Inflammatory macrophage treated with lipopolysaccharide for 4 hours (primary cell): ENCODE data around the gene PZP.
A peak's percentile ranks its signal among the peaks of the same experiment; 100 is the strongest.

Source experiments
- DNase-seq: peaks from one replicate; pipeline ENCODE4 v3.0.0-alpha.2; 2020

The PZP gene

GRCh38 chr12:9122091-9122609, 86.0 kb downstream of the PZP start:
- DNase-seq = no peak

GRCh38 chr12:9120487-9121184, 87.6 kb downstream of the PZP start:
- no peak for DNase-seq

GRCh38 chr12:9118158-9118557, 90.0 kb downstream of the PZP start:
- DNase-seq = peak; percentile 98

- DNase-seq = peak; percentile 81
These were observed 92.2 kb downstream of the PZP start, which contains the start of gene A2M for GRCh38 chr12:9115731-9116559. A2M (minus strand) TSS chr12:9115919; CDS start chr12:9115849, 70 bp downstream.

GRCh38 chr12:9114946-9115345, 93.2 kb downstream of the PZP start:
- peak; percentile 80 for DNase-seq

- DNase-seq = peak; percentile 26
These were observed 94.2 kb downstream of the PZP start for GRCh38 chr12:9113987-9114309.

- DNase-seq = no peak
These were observed 94.8 kb downstream of the PZP start for GRCh38 chr12:9113296-9113986.

- no peak for DNase-seq
These were observed 95.9 kb downstream of the PZP start for GRCh38 chr12:9112076-9112853.

- DNase-seq = no peak
These were observed 96.7 kb downstream of the PZP start for GRCh38 chr12:9111525-9111924.

GRCh38 chr12:9109737-9110491, 98.3 kb downstream of the PZP start:
- DNase-seq = no peak

- DNase-seq = no peak
These were observed 99.0 kb downstream of the PZP start for GRCh38 chr12:9109213-9109522.

GRCh38 chr12:9108504-9109212, 99.5 kb downstream of the PZP start:
- no peak for DNase-seq

- DNase-seq = no peak
These were observed 100.7 kb downstream of the PZP start for GRCh38 chr12:9107542-9107873.

- no peak for DNase-seq
These were observed 101.3 kb downstream of the PZP start for GRCh38 chr12:9106610-9107541.

GRCh38 chr12:9106067-9106466, 102.1 kb downstream of the PZP start:
- no peak for DNase-seq

- no peak for DNase-seq
These were observed 103.3 kb downstream of the PZP start for GRCh38 chr12:9104767-9105423.

GRCh38 chr12:9104087-9104486, 104.1 kb downstream of the PZP start:
- no peak for DNase-seq

GRCh38 chr12:9103050-9103849, 104.9 kb downstream of the PZP start:
- DNase-seq = peak; percentile 61
